Activated CD4-positive, alpha-beta T cell treated with anti-CD3 and anti-CD28 coated beads, Interleukin-2, amount 10 ng/mL, durations not matched to agents 7 days and 5 days (primary cell): Measurements from ENCODE around the gene AMH. TPM values are rescaled to one million over a fixed set of nuclear protein-coding genes. Genes with fewer than 3 reads are reported as not detected.

ENCODE experiments used
- CTCF ChIA-PET: fragments of 350-600 bp; sonication (Branson Sonifier 250); formaldehyde crosslinking; loops from one replicate; lab custom pipeline; 2021; ENCODE audit warnings: antibody characterized with exemption; lab: Charles Lee
- POLR2A ChIA-PET: fragments of 350-600 bp; sonication (Branson Sonifier 250); formaldehyde crosslinking; loops from one replicate; lab custom pipeline; 2021; ENCODE audit warnings: antibody characterized with exemption; lab: Charles Lee
- DNase-seq: peaks from one replicate; pipeline ENCODE4 v3.0.0-alpha.2; 2020
- H3K27ac Mint-ChIP-seq: one replicate; pipeline ENCODE4 v1.8.0; 2021; ENCODE audit warnings: mild to moderate bottlenecking, moderate library complexity, mixed read lengths
- H3K27me3 Mint-ChIP-seq: one replicate; pipeline ENCODE4 v1.8.0; 2021; ENCODE audit warnings: mixed read lengths
- H3K36me3 Mint-ChIP-seq: one replicate; pipeline ENCODE4 v1.8.0; 2021; ENCODE audit warnings: low read depth, mixed read lengths
- H3K4me1 Mint-ChIP-seq: one replicate; pipeline ENCODE4 v1.8.0; 2021; ENCODE audit warnings: mixed read lengths
- H3K4me3 Mint-ChIP-seq: one replicate; pipeline ENCODE4 v1.8.0; 2021; ENCODE audit warnings: mild to moderate bottlenecking, moderate library complexity, mixed read lengths
- H3K9me3 Mint-ChIP-seq: one replicate; pipeline ENCODE4 v1.8.0; 2021; ENCODE audit warnings: mixed read lengths
- total RNA-seq, 2 experiments: library from RNA; stranded (reverse); gene quantifications; one replicate each; pipeline ENCODE4 v1.2.3, GENCODE V29; 2021

AMH gene
- total RNA-seq, 2 experiments from 2014 or later = 5.2 to 9.2 TPM

DNA sequence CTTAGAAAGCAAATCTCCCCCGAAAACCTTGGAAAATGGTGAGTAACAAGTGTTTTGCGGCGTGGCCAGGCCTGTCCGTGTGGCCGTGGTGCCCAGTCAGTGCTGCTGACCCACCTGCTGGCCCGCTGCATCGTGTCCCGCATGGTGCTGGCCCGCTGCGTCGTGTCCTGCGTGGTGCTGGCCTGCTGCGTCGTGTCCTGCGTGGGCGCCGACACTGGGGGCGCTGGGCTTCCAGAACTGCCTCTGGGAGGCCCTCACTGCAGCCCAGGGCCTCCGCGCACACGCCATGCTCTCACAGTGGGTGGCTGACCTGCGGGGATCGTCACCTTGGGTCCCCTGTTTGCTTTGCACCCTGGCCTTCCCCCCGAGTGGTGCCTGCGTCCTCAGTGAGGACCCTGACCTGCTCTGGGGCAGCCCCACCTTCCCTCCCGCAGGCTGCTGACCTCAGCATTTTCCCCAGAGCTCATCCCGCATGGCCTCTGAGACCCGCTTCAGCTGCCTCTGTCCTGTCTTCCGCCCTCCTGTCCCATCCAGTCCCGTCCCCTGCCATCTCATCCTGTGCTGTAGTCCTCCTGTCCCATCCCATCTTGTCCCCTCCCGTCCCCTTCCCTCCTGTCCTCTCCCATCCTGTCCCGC is 23.6 kb upstream of the AMH start:
- ChIA-PET CTCF (no interaction called here), POLR2A (no interaction called here)
- Mint-ChIP-seq H3K4me1 (peaks cover 6% of the 10 kb centered on the region), H3K9me3 (no peaks in the 10 kb centered on the region), H3K4me3 (no peak overlapping the region), H3K27me3 (no peaks in the 10 kb centered on the region), H3K36me3 (peaks cover 23% of the 10 kb centered on the region), H3K27ac (no peak overlapping the region)
- no peak for DNase-seq

DNA sequence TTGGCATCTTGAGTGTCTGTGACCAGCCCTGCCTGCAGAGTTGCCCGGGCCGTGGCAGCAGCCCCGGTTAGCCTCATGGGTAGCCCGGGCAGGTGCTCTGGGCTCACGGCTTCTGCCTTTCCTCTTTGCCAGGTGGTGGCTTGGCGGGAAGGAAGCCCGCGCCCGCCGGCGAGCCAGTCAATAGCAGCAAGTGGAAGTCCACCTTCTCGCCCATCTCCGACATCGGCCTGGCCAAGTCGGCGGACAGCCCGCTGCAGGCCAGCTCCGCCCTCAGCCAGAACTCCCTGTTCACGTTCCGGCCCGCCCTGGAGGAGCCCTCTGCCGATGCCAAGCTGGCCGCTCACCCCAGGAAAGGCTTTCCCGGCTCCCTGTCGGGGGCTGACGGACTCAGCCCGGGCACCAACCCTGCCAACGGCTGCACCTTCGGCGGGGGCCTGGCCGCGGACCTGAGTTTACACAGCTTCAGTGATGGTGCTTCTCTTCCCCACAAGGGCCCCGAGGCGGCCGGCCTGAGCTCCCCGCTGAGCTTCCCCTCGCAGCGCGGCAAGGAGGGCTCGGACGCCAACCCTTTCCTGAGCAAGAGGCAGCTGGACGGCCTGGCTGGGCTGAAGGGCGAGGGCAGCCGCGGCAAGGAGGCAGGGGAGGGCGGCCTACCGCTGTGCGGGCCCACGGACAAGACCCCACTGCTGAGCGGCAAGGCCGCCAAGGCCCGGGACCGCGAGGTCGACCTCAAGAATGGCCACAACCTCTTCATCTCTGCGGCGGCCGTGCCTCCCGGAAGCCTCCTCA is 22.9 kb upstream of the AMH start:
- DNase-seq = no peak
- Mint-ChIP-seq H3K9me3 (no peaks in the 10 kb centered on the region), H3K27ac (no peak overlapping the region), H3K4me1 (peaks cover 6% of the 10 kb centered on the region), H3K4me3 (no peak overlapping the region), H3K27me3 (no peaks in the 10 kb centered on the region), H3K36me3 (peaks cover 23% of the 10 kb centered on the region)
- ChIA-PET CTCF (interaction anchor here (1.1 kb wide), 1 partner anchor 10 kb away, joined by 3 read pairs; the partner anchor contains the start of gene PLEKHJ1), POLR2A (no interaction called here)

DNA sequence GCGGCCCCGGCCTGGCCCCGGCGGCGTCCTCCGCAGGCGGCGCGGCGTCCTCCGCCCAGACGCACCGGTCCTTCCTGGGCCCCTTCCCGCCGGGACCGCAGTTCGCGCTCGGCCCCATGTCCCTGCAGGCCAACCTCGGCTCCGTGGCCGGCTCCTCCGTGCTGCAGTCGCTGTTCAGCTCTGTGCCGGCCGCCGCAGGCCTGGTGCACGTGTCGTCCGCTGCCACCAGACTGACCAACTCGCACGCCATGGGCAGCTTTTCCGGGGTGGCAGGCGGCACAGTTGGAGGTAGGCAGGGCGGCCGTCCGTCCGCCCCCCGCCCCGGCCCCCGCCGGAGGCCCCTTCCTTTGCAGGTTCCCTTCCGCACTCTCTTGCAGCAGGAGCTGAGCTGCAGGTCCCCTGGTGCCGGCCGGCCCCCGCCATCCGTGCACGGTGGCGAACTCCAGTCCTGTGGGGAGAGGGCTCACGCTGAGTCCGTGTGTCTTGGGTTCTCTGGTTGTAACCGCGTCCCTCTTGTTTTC is 22.2 kb upstream of the AMH start:
- no peak overlapping the region for H3K4me3 Mint-ChIP-seq
- POLR2A ChIA-PET = no interaction called here

DNA sequence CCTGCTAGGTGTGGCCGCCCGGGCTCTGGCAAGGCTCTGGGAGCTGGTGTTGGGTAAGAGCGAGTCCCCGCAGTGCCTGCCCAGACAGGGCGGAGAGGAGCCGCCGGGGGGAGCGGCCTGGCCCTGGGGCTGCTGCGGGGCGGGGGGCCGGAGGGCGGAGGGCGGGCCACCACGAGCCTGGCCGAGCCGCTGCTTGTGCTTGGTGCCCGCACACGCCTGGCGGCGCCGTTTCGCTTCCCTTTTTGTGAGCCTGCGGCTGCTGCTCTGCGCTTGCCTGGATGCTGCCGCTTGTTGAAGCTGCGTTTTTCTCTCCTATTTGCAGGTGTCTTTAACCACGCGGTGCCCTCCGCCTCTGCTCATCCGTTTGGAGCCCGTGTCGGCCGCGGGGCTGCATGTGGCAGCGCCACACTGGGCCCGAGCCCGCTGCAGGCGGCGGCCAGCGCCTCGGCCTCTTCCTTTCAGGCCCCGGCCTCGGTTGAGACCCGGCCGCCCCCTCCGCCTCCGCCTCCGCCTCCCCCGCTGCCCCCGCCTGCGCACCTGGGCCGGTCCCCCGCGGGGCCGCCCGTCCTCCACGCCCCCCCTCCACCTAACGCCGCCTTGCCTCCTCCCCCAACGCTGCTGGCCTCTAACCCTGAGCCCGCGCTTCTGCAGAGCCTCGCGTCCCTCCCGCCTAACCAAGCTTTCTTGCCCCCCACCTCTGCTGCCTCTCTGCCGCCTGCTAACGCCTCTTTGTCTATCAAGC is 21.5 kb upstream of the AMH start:
- Mint-ChIP-seq H3K27me3 (no peaks in the 10 kb centered on the region), H3K4me3 (no peak overlapping the region), H3K36me3 (peaks cover 25% of the 10 kb centered on the region), H3K27ac (no peak overlapping the region), H3K9me3 (no peaks in the 10 kb centered on the region), H3K4me1 (peaks cover 6% of the 10 kb centered on the region)
- CTCF ChIA-PET = interaction anchor here (1.2 kb wide), 1 partner anchor 12 kb away, joined by 3 read pairs; no protein-coding TSS in a partner anchor
- no peak for DNase-seq
- POLR2A ChIA-PET = no interaction called here

More for the DNA sequence above, 22.2 kb upstream of the AMH start:
- no peak for DNase-seq
- H3K9me3 Mint-ChIP-seq = no peaks in the 10 kb centered on the region
- no peak overlapping the region for H3K27ac Mint-ChIP-seq
- peaks cover 23% of the 10 kb centered on the region for H3K36me3 Mint-ChIP-seq
- CTCF ChIA-PET = interaction anchor here (1.1 kb wide), 1 partner anchor 9 kb away, joined by 3 read pairs; the partner anchor contains the start of gene PLEKHJ1
- H3K4me1 Mint-ChIP-seq = peaks cover 6% of the 10 kb centered on the region
- no peaks in the 10 kb centered on the region for H3K27me3 Mint-ChIP-seq

DNA sequence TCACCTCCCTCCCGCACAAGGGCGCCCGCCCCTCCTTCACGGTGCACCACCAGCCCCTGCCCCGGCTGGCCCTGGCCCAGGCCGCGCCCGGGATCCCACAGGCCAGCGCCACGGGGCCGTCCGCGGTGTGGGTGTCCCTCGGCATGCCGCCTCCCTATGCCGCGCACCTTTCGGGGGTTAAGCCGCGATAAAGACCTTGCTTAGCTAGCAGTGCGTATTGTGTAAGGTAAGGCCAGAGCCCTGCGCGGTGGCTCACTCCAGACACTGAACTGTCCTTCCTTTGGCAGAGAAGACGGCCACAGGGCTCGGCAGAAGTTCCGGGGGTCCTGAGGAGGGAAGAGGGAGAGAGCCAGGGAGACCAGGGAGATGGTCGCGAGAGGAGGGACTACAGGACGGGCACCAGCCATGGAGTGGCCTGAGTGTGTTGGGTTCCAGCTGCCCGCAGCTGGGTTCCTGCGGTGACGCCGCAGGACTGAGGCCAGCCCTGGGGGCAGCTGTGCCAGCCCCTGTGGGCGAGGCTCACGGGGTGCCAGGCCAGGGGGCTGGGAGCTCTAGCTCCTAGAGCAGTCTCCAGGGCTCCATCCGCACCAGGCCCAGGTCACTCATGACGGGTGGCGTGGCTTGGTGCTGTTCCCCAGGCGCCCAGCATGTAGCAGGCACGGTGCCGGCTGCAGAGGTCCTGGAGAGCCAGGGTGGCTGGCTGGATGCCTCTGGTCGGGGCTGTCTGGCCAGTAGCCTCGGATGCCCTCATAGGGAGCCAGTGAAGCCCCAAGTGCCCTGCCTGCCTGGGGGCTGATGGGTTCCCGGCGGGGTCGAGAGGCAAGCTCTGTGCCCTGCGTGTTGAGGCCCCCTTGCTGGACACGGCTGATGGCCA is 20.7 kb upstream of the AMH start:
- POLR2A ChIA-PET = no interaction called here
- Mint-ChIP-seq H3K27me3 (no peaks in the 10 kb centered on the region), H3K36me3 (peaks cover 30% of the 10 kb centered on the region), H3K4me3 (no peak overlapping the region), H3K9me3 (no peaks in the 10 kb centered on the region), H3K4me1 (peaks cover 10% of the 10 kb centered on the region), H3K27ac (no peak overlapping the region)
- DNase-seq = no peak
- CTCF ChIA-PET = interaction anchor here (0.5 to 1.2 kb wide), 2 partner anchors 12 to 75 kb away, joined by 3 to 5 read pairs; no protein-coding TSS in a partner anchor

DNA sequence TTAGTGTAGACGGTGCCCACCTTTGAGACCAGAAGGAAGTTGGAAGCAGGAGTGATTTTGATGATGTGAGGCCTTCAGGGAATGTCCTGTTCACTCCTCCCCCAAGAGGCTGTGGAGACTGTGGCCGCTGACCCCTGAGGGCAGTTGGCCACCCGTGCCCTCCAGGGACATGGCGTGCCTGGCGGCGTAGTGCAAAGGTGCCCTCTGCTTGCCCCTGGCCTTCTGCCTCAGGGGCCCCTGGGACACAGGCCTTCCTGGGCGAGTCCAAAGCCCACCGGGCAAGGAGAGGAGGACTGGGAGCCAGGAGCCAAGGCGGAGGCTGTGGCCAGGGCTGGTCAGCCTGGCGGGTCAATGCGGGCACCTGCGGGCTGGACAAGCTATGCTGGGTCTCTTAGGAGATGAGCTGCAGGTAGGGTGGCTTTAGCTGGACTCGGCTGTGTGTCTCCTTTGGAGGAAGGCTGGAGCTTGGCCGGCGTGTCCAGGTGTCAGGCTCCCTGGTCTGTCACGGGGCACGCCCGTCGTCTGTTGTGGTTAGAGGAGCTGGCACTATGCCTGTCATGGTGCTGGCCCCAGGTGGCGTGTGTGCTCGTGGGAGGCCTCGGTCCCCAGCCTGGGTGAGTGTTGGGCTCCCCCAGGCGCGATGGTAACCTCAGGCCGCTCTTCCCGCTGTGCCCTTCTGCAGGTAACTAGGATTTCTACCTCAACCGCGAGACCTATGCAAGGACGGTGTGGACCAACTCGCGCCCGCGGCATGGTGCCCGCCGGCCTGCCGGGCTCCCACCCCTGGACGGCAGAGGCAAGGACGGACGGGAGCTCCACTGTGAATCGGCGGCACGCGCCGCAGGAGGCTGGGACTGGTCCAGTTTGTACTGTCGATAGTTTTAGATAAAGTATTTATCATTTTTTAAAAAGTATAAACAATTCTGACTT is 19.8 kb upstream of the AMH start:
- Mint-ChIP-seq H3K4me1 (peaks cover 9% of the 10 kb centered on the region), H3K9me3 (no peaks in the 10 kb centered on the region), H3K27ac (no peak overlapping the region), H3K4me3 (no peak overlapping the region), H3K27me3 (no peaks in the 10 kb centered on the region), H3K36me3 (peaks cover 30% of the 10 kb centered on the region)
- ChIA-PET CTCF (interaction anchor here (0.5 kb wide), 1 partner anchor 76 kb away, joined by 5 read pairs; no protein-coding TSS in a partner anchor), POLR2A (interaction anchor here (0.6 kb wide), 2 partner anchors 71 to 303 kb away, joined by 3 to 14 read pairs; no protein-coding TSS in a partner anchor)
- DNase-seq = no peak

DNA sequence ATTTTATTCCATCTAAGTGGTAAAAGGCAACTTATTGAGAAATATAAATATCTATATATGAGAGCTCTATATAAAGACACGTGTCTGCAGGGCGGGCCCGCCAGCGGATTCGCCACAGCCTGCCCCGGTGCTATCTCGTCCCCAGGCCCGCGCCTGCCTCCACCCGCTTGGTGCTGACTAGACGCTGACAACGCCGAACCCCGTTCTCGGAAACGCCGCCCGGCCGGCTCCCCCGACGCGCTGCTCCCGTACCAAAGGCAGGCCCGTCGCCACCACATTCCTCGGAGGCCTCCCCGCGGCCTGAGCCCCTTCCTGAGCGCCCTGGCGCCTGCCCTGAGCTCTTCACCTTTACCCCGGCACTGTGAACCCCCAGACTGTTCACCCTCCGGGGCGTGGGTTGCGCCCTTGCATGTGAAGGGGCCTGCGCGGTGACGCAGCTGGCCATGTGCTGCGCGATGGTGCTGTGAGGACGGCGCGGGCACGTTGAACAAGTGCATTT is 19.0 kb upstream of the AMH start:
- Mint-ChIP-seq H3K9me3 (no peaks in the 10 kb centered on the region), H3K4me3 (no peak overlapping the region), H3K36me3 (peaks cover 32% of the 10 kb centered on the region), H3K4me1 (peaks cover 13% of the 10 kb centered on the region), H3K27ac (no peak overlapping the region), H3K27me3 (no peaks in the 10 kb centered on the region)
- DNase-seq = no peak
- ChIA-PET CTCF (interaction anchor here (0.7 to 1.1 kb wide), 2 partner anchors 41 to 43 kb away, joined by 3 read pairs; no protein-coding TSS in a partner anchor), POLR2A (interaction anchor here (0.6 kb wide), 2 partner anchors 72 to 304 kb away, joined by 3 to 14 read pairs; no protein-coding TSS in a partner anchor)

DNA sequence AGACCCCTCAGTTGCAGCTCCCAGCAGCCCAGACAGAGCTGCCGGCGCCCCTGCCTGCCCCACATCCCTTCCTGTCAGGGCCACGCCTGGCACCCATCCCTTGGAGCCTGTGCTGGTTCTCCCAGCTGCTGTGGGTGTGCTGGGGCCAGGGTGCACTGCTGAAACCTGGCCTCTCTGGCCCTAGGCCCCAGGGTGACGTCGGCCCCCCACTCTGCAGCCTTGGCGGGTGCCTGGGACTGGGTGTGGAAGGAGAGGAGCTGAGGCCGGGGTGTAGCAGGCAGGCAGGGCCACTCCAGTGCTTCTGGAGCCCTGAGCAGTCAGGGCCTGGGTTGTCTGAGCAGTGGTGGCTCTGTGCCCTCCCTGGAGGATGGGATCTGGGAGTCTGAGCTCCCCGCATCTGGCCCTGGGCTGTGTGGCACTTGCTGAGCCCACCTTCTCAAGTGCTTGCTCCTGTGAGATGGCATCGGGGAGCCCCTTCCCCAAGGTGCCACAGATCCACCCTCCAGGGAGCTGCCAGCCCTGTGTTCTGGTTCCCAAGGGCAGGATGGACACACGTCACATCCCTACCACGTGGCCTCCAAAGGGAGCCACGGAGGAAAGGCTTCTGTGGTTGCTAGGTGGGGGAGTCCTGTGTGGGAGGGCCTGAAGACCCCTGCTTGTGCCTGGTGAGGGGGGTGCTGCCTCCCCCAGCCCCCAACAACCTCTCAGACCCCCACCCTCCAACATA is 18.2 kb upstream of the AMH start:
- H3K4me3 Mint-ChIP-seq = no peak overlapping the region
- peaks cover 31% of the 10 kb centered on the region for H3K36me3 Mint-ChIP-seq
- H3K4me1 Mint-ChIP-seq = peaks cover 15% of the 10 kb centered on the region
- no peak for DNase-seq
- ChIA-PET CTCF (interaction anchor here (0.7 to 1.1 kb wide), 2 partner anchors 40 to 43 kb away, joined by 3 read pairs; no protein-coding TSS in a partner anchor), POLR2A (no interaction called here)
- H3K27ac Mint-ChIP-seq = no peak overlapping the region
- no peaks in the 10 kb centered on the region for H3K9me3 Mint-ChIP-seq
- no peaks in the 10 kb centered on the region for H3K27me3 Mint-ChIP-seq

DNA sequence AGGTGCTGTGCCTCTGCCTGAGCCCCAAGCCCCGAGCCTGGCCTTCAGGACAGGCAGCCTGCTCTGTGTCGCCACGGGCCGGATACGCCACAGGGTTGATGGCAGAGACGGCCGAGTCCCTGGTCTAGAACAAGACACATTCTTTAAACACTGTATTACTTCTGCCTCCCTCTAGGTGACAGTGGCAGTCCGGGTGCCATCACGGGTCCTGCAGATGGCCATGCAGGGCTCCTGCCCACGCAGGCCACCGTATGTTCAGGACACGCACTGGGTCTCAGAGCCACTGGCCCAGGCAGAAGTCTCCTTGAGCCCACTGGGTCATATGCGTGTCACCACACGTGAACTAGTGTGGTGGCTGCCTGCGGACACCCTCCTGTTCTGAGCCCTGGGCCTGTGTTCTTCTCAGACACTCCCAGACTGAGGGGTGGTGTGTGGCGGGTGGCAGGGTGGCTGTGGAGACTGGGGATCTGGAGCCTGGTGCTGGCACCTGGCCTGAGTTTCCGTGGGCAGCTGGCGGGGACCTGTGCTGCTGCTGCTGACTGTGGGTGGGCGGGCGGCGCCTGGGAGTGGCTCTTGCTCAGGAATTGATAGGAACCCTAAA is 17.4 kb upstream of the AMH start:
- Mint-ChIP-seq H3K36me3 (peaks cover 34% of the 10 kb centered on the region), H3K4me1 (peaks cover 18% of the 10 kb centered on the region), H3K27me3 (no peaks in the 10 kb centered on the region), H3K4me3 (no peak overlapping the region), H3K9me3 (no peaks in the 10 kb centered on the region), H3K27ac (no peak overlapping the region)
- ChIA-PET CTCF (no interaction called here), POLR2A (no interaction called here)
- no peak for DNase-seq
